Activated T-cell treated with anti-CD3 and anti-CD28 coated beads, Interleukin-2, amount 50 U/mL, for 1 hour (primary cell): ENCODE results near the gene SGMS1.

Experiments used
- DNase-seq: peaks from one replicate; pipeline ENCODE4 v3.0.0-alpha.2; 2020

The SGMS1 gene

GRCh38 chr10:50416181-50416824 is 207.5 kb downstream of the SGMS1 start:
- no peak for DNase-seq

- DNase-seq = no peak
Measured at GRCh38 chr10:50415292-50415691, 208.5 kb downstream of the SGMS1 start.

DNA sequence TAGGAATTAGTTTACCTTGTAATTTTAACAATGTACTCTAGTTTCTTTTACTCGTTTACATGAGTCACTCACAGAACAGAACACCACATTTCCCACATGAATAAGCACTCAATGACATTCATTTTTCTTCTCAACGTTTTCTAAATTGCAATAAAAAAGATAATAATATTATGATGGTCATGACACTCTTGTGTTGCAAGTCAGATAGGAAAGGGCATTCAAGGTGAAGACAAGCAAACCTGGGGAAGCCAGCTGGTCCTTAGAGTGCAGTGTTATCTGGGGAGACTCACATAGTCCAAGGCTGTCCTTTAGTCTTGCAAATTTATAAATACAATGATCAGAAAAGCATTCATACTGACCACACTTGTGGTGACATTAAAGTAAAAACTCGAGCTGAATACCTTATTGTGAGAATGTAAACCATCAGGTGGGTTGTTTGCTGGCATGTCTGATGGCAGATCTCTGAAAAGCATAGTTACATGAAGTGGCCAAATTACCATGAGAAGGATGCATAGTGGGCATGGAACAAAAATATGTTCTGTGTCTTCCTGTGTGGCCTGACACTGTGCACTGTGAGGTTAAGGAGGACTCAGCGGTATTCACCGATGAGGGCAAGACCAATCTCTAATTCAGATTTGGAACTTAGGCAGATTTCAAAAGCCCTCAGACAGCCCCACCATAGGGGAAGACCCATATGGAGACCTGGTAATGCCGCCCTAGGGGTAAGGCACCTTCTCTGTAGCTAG is 213.5 kb downstream of the SGMS1 start:
- no peak for DNase-seq

GRCh38 chr10:50407076-50407801 is 216.5 kb downstream of the SGMS1 start:
- no peak for DNase-seq

- no peak for DNase-seq
Measured at GRCh38 chr10:50406457-50407070, 217.2 kb downstream of the SGMS1 start.

DNA sequence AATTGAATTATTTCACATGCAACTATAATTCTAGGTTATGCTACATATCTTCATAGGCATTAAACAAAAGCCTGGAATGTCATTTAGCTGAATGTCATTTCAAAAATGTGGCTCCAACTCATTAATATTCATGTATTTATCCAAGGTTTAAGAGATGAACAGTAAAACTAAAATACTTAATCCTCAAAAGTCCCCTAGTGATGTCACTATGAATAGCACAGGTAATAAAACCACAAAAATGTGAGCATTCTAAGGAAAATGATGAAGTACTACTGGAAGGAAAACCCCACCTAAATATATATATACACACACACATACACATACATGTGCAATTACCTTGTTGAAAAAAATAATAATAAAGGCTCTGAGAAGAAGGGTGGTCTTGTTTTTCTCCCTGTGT is 218.0 kb downstream of the SGMS1 start:
- no peak for DNase-seq

DNA sequence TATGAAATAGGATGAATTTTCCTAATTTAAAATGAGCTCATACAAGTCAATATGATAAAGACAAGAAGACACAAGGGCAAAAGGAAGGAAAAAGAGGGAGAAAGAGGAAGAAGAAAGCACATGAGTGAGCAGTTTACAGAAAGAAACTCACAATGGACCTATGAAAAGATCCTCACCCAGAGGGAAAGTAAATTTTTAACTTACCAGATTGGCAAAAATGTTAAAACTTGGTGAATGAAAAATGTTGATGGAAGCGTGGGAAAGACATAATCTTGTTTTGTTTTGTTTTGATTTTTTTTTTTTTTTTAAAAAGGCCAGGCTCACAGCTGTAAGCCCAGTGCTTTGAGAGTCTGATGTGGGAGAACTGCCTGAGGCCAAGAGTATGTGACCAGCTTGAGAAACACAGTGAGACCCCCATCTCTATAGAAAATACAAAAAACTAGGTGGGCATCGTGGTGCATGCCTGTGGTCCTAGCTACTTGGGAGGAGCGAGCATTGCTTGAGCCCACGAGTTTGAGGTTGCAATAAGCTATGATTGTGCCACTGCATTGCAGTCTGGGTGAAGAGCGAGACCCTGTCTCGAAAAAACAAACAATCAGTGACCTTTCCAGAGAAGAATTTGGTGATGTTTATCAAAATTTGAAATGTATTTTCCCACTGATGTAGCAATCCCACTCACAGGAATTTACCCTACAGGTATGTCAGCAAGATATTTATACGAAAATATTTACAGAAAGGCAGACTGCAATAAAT is 219.6 kb downstream of the SGMS1 start:
- no peak for DNase-seq

GRCh38 chr10:50403074-50403473 is 220.7 kb downstream of the SGMS1 start:
- DNase-seq = no peak

- DNase-seq = no peak
Measured at GRCh38 chr10:50402466-50402865, 221.3 kb downstream of the SGMS1 start.

- no peak for DNase-seq
Measured at GRCh38 chr10:50400694-50401093, 223.1 kb downstream of the SGMS1 start.

GRCh38 chr10:50398823-50399222 is 224.9 kb downstream of the SGMS1 start:
- no peak for DNase-seq

DNA sequence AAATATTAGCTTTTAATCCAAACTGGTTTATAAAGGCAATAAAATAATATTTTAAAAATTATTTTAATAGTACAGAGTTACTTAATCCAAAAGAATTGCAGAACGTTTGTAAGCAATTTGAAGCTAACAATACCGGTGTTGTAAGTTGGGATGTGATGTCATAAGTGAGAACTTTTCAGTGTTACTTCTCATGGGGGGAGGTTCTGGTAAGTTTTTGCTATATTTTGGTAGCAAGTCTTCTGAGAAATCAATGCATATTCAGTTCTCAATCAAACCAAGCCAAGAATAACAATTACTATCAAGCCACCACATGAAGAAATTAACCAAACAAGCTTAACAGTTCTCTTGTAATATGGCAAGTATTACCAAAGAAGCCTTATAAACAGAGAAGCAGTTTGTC is 225.4 kb downstream of the SGMS1 start:
- no peak for DNase-seq

- no peak for DNase-seq
Measured at GRCh38 chr10:50397312-50398140, 226.2 kb downstream of the SGMS1 start.

GRCh38 chr10:50396491-50397311 is 227.1 kb downstream of the SGMS1 start:
- DNase-seq = no peak

GRCh38 chr10:50395851-50396250 is 227.9 kb downstream of the SGMS1 start:
- DNase-seq = no peak

DNA sequence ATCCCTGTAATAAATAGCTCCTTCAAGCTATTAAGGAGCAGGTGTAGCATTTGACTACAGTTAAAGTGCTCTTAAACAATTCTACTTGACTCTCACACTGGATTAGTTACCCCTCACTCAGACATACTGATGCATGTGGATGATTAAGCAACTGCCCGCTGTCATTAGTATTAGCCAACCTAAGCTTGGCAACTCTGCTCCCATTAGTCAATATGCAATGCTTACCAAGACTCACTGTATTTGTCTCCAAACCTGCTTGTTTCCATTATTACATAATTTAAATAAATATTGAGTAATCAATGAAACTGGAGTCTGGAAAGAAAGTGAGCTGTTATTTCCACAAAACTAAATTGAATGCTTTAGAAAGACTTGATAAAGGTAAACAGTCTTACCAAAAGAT is 228.5 kb downstream of the SGMS1 start:
- no peak for DNase-seq

GRCh38 chr10:50394832-50395231 is 228.9 kb downstream of the SGMS1 start:
- DNase-seq = no peak

DNA sequence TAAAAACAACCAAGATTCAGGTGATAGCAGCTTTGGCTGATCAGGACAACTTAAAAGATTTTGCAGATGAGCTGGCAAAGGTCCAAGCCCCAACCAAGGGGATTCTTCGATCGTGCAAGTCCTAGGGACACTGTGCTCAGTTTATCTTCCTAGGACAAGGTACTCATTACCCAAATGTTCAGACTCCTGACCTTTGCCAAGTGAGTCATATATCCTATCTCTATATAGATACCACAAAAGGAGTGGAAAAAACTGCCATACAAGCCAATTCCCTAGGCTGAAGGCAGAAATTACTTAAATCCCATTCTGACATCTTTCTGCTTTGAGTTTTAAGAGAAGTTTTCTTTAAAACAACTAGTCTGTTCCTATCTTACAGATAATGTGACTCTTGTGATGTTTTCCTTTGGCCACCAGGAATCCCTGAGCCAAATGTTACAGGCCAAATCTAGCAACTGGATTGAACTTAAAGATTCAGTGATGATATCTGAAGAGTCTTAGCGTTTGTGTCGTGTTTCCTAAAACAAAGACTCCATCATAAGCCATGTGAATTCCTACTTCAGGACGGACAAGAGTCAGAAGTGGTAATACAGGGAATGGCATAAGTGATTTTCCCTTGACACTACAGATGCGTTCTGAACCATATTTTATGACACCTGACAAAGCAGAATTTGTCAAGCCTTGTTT is 229.8 kb downstream of the SGMS1 start:
- no peak for DNase-seq

DNA sequence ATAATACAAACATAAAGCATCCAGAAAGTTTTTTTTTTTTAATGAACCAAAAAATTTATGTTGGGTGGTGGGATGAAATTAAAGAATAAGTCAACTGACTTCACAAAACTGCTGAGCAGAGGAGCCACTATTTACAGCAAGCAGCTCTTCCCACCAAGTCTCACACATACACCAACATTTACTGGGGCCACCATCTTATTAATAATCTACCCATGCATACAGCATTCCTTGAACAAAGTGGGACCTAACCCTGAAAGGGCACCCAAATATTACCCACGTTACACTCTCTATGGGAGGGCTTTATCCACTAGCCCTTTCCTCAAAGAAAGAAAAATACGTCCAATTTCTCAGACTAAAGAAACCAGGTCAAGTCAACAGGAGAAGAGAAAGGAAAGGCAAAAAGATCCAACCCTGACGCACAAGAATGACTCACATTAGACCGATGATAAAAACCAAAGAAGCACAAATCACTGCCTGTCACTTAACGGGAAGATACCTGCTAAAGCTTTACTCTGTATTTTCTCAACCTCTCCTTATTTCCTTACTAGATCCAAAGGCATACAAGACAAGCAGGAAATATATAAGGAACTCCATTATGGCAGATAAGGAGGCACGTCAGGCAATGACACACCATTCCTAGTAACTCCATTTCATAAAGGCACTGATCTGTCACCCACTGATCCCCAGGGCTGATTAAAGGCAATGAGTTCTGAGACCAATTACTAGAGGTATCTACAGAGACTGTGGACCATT is 230.6 kb downstream of the SGMS1 start:
- no peak for DNase-seq

DNA sequence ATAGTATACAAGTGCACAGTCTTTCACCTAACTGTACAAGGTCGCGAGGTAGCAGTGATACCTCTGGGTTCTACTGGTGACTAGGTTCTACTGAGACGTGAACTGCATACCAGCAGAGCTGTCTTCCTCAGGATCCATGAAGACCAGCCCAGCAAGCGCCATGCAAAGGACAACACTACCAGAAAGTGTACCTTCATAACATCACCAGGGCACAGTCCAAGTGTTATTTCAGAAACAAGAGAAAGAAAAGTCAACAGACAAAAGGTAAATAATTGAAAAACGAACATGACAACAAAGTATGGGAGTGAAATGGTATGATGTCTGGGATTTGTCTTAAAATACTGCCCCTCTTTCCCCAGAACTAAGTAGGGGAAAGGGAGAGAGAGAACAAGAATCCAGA is 231.3 kb downstream of the SGMS1 start:
- no peak for DNase-seq
